ENCODE data around the gene RANBP2. TPM values are rescaled to one million over a fixed set of nuclear protein-coding genes. Genes with fewer than 3 reads are reported as not detected.

RANBP2 gene
- total and polyA plus RNA-seq, 3 donors from 2014 or later = 29.0 to 108 (median 95.5) TPM

DNA sequence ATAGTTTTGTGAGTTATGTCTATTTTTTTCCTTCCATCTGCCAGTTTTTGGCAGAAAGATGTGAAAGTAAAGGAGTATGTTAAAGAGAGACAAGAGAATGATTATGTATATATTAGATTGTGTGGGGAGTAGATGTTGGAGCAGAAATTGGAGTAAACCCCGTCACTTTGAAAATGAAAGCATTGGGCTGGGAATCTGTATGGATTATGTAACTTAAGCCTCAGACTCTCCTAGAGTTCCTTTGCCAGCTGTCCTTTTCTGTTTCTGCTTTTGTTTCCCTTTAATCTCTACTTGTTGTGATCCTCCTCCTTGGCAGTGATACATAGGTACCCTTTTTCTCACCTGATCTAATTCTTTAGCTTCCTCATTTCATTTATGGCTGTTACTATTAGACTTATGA is 86.5 kb downstream of the RANBP2 start:
- H3K4me1 ChIP-seq = no peaks in the 10 kb centered on the region
- WGBS, 2 donors = 88 to 89% methylated on average over 1 of the region's 1 CpG
- no peak overlapping the region for H3K27ac ChIP-seq
- intact Hi-C loops (cut with DNase I; ENCODE audit: low total_unique reads) = no loop called here
- H3K36me3 ChIP-seq (ENCODE audit: low read depth, missing control alignments) = no peaks in the 10 kb centered on the region
- H3K9me3 ChIP-seq = no peaks in the 10 kb centered on the region
- no peak for DNase-seq
- H3K4me3 ChIP-seq = no peak overlapping the region
- no peak for TF ChIP-seq POLR2A (IDR thresholded peaks at IDR 0.05)
- TF ChIP-seq, protein P1, sequence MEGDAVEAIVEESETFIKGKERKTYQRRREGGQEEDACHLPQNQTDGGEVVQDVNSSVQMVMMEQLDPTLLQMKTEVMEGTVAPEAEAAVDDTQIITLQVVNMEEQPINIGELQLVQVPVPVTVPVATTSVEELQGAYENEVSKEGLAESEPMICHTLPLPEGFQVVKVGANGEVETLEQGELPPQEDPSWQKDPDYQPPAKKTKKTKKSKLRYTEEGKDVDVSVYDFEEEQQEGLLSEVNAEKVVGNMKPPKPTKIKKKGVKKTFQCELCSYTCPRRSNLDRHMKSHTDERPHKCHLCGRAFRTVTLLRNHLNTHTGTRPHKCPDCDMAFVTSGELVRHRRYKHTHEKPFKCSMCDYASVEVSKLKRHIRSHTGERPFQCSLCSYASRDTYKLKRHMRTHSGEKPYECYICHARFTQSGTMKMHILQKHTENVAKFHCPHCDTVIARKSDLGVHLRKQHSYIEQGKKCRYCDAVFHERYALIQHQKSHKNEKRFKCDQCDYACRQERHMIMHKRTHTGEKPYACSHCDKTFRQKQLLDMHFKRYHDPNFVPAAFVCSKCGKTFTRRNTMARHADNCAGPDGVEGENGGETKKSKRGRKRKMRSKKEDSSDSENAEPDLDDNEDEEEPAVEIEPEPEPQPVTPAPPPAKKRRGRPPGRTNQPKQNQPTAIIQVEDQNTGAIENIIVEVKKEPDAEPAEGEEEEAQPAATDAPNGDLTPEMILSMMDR (IDR thresholded peaks at IDR 0.05) = no peak
- no peaks in the 10 kb centered on the region for H3K27me3 ChIP-seq

DNA sequence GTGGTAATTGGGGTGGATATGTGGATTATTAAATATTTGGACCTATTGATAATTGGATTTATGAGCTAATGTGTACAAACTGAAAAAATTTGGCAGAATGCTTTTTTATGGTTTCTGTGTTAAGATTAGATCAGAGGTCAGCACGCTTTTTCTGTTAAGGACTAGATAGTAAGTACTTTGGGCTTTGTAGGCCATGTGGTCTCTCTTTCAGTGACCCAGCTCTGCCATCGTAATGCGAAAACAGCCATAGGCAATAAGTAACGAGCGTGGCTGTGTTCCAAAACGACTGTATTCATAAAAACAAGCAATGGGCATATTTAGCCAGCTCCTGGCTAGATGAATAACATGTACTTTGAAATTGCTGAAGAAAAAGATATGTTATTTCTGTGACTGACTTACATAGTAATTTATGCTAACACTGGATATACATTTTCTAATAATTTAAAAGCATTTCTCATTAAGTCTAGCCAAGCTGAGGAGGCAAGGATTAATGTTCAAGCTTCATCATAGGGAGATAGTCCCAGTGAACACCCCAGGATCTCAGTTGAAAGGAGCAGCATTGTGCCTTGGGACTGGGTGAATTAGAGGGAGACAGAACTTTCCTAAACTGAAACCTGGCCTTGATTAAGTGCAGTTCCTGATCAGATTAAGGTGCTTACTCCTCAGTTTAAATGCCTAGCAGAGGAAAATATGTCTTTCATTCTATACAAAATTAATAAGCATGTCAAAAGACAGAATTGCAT is 87.3 kb downstream of the RANBP2 start:
- intact Hi-C loops (cut with DNase I; ENCODE audit: low total_unique reads) = no loop called here
- H3K4me1 ChIP-seq = no peaks in the 10 kb centered on the region
- H3K36me3 ChIP-seq (ENCODE audit: low read depth, missing control alignments) = no peaks in the 10 kb centered on the region
- H3K27me3 ChIP-seq = no peaks in the 10 kb centered on the region
- H3K27ac ChIP-seq = no peak overlapping the region
- no peaks in the 10 kb centered on the region for H3K9me3 ChIP-seq
- no peak overlapping the region for H3K4me3 ChIP-seq
- no peak for TF ChIP-seq POLR2A (IDR thresholded peaks at IDR 0.05)
- TF ChIP-seq, protein P1 (IDR thresholded peaks at IDR 0.05) = no peak
- 90 to 92% methylated on average over 6 of the region's 6 CpGs for WGBS, 2 donors
- DNase-seq = no peak

DNA sequence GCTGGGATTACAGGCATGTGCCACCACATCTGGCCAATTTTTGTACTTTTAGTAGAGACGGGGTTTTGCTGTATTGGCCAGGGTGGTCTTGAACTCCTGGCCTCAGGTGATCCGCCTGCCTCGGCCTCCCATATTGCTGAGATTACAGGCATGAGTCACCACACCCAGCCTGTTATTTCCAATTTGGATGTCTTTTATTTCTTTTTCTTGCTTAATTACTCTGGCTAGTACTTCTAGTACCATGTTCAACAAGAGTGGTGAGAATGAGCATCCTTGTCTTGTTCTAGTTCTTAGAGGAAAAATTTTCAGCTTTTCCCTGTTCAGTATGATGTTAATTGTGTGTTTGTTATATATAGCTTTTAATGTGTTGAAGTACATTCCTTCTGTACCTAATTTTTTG is 90.7 kb downstream of the RANBP2 start:
- H3K36me3 ChIP-seq (ENCODE audit: low read depth, missing control alignments) = no peaks in the 10 kb centered on the region
- no peak overlapping the region for H3K27ac ChIP-seq
- no peaks in the 10 kb centered on the region for H3K9me3 ChIP-seq
- H3K27me3 ChIP-seq = no peaks in the 10 kb centered on the region
- 93 to 97% methylated on average over 3 of the region's 3 CpGs for WGBS, 2 donors
- no peaks in the 10 kb centered on the region for H3K4me1 ChIP-seq
- H3K4me3 ChIP-seq = no peak overlapping the region
- no peak for TF ChIP-seq POLR2A (IDR thresholded peaks at IDR 0.05)
- TF ChIP-seq, protein P1 (IDR thresholded peaks at IDR 0.05) = no peak
- intact Hi-C loops (cut with DNase I; ENCODE audit: low total_unique reads) = no loop called here
- DNase-seq = no peak

DNA sequence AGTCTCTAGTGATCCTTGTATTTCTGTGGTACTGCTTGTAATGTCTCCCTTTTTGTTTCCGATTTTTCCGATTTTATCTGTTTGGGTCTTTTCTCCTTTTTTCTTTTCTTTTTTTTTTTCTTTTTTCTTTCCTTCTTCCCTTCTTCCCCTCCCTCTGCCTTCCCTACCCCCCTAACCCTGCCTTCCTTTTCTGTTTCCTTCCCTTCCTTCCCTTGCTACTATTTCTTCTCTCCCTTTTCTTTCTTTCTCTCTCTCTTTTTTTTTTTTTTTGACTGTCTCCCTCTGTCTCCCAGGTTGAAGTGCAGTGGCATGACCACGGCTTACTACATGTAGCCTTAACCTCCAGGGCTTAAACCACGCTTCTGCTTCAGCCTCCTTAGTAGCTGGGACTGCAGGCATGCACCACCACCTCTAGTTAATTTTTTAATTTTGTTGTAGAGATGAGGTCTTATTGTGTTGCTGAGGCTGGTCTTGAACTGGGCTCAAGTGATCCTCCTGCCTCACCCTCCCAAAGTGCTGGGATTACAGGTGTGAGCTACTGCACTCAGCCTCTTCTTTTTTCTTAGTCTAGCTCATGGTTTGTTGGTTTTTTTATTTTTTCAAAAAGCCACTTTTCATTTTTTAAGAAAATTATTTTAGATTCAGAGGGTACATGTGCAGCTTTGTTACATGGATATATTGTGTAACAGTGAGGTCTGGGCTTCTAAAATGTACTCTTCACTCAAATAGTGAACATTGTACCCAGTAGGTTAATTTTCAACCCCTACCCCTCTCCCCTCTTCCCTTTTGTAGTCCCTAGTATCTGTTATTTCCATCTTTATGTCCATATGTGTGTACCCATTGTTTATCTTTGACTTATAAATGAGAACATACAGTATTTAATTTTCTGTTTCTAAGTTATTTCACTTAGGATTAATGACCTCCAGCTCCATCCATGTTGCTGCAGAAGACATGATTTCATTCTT is 92.0 kb downstream of the RANBP2 start:
- no peak for DNase-seq
- intact Hi-C loops (cut with DNase I; ENCODE audit: low total_unique reads) = no loop called here
- Histone ChIP-seq H3K27ac (no peak overlapping the region), H3K36me3 (ENCODE audit: low read depth, missing control alignments) (no peaks in the 10 kb centered on the region), H3K27me3 (no peaks in the 10 kb centered on the region), H3K4me3 (no peak overlapping the region), H3K4me1 (no peaks in the 10 kb centered on the region), H3K9me3 (no peaks in the 10 kb centered on the region)
- WGBS, 2 donors = 95 to 98% methylated on average over 4 of the region's 4 CpGs
- no peak for TF ChIP-seq POLR2A (IDR thresholded peaks at IDR 0.05)
- TF ChIP-seq, protein P1 (IDR thresholded peaks at IDR 0.05) = no peak
